Measurements from ENCODE around the gene GCAT.

The GCAT gene

DNA sequence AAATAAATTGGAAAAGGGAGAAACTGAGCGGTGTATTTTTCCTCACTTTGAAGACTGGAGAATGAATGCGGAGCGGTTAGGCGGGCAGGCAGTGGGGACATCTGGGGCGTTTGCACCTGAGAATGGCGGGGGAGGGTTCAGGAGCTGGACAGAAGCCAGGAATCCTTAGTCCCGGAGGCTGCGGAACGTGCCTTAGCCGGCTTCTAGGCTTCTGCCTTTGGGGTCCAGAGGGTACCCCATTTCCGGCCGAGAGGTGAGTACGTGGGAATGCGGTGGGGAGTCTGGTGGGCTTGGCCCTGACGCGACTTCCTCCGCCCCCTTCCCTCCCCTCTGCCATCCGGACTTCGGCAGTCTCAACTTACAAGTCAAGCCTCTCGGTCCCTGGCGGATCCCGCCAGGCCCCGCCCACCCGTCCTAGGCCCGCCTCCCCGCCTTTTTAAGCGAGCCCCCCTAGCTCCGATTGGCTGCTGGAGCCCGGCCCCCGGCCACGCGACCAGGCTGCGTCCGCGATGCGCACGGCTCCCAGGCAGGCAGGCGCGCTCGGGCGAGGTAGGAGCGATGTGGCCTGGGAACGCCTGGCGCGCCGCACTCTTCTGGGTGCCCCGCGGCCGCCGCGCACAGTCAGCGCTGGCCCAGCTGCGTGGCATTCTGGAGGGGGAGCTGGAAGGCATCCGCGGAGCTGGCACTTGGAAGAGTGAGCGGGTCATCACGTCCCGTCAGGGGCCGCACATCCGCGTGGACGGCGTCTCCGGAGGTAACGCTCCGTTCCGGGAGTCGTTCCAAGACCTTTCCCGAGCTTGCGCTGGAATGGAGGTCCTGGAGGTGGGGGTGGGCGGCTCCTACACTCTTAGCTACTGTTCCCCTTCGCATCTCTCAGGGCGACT lies at the start of gene GCAT:
Gene GCAT (plus strand): TSS at position 525 of the 884 bp plus-strand sequence. CDS start 34 bp downstream, at position 559.
- TF ChIP-seq POLR2A (IDR thresholded peaks at IDR 0.05; ENCODE audit: low read length) (peak; percentile 90), GATA1 (IDR thresholded peaks at IDR 0.05; ENCODE audit: low read depth, low read length) (no peak)
- peak; percentile 97 to 99 for DNase-seq

DNA sequence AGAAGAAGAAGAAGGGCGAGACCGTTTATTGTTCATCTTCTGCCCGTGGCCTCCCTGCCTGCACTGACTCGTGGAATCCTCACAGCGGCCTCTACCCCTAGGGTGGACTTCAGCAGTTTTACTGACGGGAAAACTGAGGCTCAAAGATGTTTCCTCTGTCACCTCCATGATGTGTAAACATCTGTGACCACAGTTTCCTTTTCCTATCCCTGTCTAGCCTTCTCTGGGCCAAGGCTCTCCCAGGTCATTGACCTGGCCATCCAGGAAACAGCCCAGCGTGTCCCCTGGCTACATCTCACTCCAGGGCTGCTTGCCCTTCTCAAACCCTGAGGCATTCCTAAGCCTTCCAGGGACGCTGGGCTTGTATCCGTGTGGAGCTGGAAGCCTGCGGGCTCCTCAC lies 49.0 kb upstream of the GCAT start:
- no peak for DNase-seq
- TF ChIP-seq POLR2A (IDR thresholded peaks at IDR 0.05; ENCODE audit: low read length) (no peak), GATA1 (IDR thresholded peaks at IDR 0.05; ENCODE audit: low read depth, low read length) (no peak)

DNA sequence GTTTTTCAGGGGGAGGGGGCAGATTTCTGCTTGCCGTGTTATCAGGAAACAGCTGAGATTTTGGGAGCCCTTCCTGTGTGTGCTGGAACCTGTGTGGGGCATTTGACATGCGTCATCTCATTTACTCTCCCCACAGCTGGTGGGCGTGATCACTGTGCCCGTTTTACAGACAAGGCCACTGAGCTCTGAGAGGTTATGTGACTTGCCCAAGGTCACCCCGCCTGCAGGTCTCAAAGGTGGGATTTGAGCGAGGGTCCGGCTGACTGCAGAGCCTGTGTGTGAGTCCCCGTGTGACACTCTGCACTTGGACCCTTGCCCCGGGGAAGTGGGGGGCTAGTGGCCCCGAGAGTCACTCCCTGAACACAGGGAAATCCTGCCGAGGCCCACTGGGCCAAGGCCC lies 48.5 kb upstream of the GCAT start:
- TF ChIP-seq GATA1 (IDR thresholded peaks at IDR 0.05; ENCODE audit: low read depth, low read length) (no peak), POLR2A (IDR thresholded peaks at IDR 0.05; ENCODE audit: low read length) (no peak)
- no peak for DNase-seq

DNA sequence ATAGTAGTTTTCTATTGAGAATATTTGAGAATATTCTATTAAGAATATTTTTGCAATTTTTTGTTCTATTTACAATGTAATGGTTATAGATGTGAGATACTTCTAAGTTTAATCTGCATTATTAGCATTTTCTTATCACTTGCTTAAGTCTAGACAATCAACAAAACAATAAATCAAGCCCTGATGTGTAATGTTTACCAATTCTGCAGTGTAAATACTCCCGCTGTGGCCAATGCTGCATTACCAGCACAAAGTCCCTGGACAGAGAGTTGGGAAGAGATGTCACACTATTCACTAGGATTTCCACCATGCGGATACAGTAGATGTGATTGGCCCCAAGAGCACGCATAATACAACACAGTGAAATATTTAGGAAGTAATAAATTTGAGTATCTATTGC lies 47.6 kb upstream of the GCAT start:
- no peak for TF ChIP-seq POLR2A (IDR thresholded peaks at IDR 0.05; ENCODE audit: low read length)
- no peak for TF ChIP-seq GATA1 (IDR thresholded peaks at IDR 0.05; ENCODE audit: low read depth, low read length)
- no peak for DNase-seq

DNA sequence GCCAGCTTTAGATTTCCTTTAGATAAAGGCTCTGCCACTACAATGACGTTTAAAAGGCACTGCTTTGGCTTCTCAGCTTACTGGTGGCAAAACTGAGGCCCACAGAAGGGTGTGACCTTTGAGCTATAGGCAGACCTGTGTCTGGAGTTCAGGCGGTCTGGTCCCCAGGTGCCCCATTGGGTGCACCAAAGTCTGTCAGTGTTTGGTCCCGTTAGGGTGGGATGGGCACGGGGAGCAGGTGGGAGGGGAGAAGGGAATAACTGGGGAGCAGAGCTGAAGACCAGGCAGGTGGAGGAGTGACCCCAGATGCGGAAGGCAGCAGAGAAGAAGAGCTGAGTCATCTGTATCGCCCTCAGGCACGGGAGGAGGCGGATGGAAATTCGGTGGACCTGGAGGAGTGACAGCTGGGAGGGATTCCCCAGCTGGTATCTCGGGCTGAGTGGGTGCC lies 45.3 kb upstream of the GCAT start:
- peak in 1 of 2 experiments; percentile 32 for DNase-seq
- TF ChIP-seq GATA1 (IDR thresholded peaks at IDR 0.05; ENCODE audit: low read depth, low read length), result no peak
- TF ChIP-seq POLR2A (IDR thresholded peaks at IDR 0.05; ENCODE audit: low read length), result no peak

DNA sequence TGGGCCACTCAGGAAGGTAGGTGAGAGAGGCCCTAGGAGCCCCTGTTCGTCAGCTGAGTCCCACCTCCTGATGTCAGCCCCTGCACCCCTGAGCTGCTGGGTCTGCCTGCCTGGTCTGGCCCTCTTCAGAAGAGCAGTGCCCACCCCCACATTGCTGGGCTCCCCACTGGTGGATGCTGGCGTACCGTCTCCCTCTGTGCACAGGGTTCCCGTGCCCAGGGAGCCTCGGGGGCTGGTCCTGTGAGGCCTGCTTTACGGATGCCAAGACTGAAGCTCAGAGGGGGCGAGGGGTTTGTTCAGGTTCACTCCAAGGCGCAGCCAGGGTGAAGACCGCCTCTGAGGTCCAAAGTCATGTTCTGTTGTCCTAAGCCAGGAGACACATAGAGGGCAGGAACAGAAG lies 44.7 kb upstream of the GCAT start:
- TF ChIP-seq GATA1 (IDR thresholded peaks at IDR 0.05; ENCODE audit: low read depth, low read length) (no peak), POLR2A (IDR thresholded peaks at IDR 0.05; ENCODE audit: low read length) (no peak)
- DNase-seq, result no peak

DNA sequence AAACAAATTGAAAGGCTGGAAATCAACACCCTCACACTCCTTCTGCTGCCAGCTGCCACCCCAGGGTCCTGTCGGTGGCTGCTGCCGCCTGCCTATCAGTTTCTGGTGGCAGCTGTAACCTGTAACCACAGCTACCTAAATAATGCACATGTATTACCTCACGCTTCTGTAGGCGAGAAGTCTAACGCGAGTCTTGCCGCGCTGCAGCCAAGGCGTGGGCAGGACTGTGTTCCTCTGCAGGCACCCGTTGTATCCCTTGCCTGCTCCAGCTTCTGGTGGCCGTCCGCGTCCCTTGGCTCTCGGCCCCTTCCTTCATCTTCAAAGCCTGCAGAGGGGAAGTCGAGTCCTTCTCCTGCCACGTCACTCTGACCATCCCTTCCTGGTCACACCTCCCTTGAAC lies 44.1 kb upstream of the GCAT start:
- no peak for DNase-seq
- TF ChIP-seq POLR2A (IDR thresholded peaks at IDR 0.05; ENCODE audit: low read length) (no peak), GATA1 (IDR thresholded peaks at IDR 0.05; ENCODE audit: low read depth, low read length) (no peak)

DNA sequence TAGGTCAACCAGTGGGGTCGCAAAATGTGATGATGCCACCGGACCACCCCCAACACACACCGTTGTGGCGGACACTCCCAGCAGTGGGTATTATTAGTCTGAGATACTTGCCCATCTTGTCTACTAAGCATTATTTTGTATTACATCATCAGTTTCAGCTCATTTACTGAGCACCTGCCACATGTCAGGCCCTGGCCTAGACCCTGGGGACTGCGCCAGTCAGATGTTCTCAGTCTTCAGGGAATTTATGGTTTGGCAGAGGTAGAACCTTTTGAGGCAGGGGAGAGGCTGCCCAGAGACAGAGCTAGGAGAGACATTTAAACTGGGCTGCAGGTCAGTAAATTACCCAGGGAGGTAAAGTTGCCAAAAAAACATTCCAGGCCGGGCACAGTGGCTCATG lies 43.1 kb upstream of the GCAT start:
- no peak for DNase-seq
- TF ChIP-seq POLR2A (IDR thresholded peaks at IDR 0.05; ENCODE audit: low read length) (no peak), GATA1 (IDR thresholded peaks at IDR 0.05; ENCODE audit: low read depth, low read length) (no peak)

DNA sequence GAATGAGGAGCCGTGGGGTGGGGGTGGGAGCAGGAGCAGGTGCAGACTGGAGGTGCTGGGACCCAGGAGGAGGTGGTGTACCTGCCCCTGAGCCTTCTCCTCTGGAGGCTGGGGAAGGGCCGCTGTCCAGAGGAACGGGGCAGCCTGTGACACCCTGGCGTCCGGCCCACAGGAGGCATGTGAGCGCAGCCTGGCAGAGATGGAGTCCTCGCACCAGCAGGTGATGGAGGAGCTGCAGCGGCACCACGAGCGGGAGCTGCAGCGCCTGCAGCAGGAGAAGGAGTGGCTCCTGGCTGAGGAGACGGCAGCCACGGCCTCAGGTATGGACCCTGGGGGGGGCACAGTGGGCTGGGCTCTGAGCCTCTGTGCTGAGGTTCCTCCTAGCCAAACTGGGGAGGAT lies 42.2 kb upstream of the GCAT start:
- DNase-seq, result no peak
- TF ChIP-seq GATA1 (IDR thresholded peaks at IDR 0.05; ENCODE audit: low read depth, low read length), result no peak
- TF ChIP-seq POLR2A (IDR thresholded peaks at IDR 0.05; ENCODE audit: low read length), result no peak

DNA sequence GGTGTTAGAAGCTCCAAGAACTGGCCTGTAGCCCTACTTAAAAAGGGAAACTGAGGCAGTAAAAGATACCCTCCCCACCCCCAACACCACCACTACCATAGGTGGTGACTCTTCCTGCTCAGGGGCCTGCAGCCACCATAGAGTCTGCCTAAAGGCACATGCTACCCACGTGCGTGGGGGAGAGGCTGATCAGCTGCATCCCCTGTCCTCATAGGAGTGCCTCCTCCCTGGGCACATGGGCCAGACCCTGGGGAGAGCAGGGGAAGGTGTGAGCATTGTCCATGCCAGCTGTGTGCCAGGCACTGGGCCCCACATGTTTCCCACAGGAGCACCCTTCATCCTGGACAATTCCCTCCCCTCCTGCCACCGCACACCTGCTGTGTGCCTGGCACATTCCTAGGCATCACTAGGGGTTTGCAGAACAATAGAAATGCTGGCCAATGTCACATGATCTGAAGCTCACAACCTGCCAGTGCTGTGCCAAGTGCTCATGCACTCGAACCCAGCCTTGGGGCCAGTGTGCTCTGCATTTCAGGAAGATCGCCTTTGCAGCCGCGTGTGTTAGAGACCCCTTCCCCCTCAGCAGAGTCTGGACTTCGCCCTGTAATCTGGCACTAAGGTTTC lies 41.7 kb upstream of the GCAT start:
- TF ChIP-seq GATA1 (IDR thresholded peaks at IDR 0.05; ENCODE audit: low read depth, low read length), result no peak
- no peak for TF ChIP-seq POLR2A (IDR thresholded peaks at IDR 0.05; ENCODE audit: low read length)
- DNase-seq, result no peak

DNA sequence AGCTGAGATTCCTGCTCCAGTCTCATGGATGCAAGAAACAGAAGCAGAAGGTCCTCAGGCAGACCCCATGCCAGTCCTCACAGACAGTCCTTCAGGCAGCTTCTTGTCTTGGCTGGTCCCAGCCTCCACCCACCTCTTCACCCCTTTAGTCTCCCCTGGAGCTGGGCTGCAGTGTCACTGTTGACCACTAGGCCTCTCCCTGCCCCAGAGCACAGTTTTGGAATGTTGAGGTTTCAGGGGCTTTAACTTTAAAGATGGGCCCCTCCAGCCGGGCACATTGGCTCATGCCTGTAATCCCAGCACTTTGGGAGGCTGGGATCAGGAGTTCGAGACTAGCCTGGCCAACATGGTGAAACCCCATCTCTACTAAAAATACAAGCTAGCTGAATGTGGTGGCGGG lies 39.5 kb upstream of the GCAT start:
- no peak for TF ChIP-seq POLR2A (IDR thresholded peaks at IDR 0.05; ENCODE audit: low read length)
- no peak for TF ChIP-seq GATA1 (IDR thresholded peaks at IDR 0.05; ENCODE audit: low read depth, low read length)

DNA sequence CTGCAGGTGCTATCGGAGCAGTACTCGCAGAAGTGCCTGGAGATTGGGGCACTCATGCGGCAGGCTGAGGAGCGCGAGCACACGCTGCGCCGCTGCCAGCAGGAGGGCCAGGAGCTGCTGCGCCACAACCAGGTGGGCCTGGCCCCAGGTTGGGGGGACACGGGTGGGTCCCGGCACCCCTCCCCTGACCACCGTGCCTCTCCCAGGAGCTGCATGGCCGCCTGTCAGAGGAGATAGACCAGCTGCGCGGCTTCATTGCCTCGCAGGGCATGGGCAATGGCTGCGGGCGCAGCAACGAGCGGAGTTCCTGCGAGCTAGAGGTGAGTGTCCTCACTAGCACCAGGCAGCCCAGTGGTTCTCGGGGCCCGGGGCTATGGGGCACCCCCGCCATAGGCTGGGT lies 38.7 kb upstream of the GCAT start:
- DNase-seq, result no peak
- no peak for TF ChIP-seq GATA1 (IDR thresholded peaks at IDR 0.05; ENCODE audit: low read depth, low read length)
- TF ChIP-seq POLR2A (IDR thresholded peaks at IDR 0.05; ENCODE audit: low read length), result no peak

More for the DNA sequence above, 39.5 kb upstream of the GCAT start:
- peak in 1 of 2 experiments; percentile 20 for DNase-seq

DNA sequence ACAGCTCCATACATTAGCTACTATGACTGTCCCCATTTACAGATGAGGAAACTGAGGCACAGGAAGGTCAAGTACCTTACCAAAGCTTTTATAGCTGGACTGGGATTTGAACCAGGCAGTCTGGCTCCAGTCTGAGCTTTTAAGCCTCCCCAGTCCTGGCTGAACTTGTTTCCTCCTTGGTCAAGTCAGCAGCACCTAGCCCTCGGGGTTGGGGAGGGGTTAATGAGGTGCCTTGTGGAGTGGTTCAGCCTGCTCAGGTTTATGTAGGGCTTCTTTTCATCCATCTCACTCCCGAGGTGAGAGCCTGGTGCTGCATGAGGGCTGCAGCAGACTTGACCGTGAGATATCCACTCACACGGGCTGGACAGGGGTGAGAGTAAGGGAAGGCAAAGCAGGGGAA lies 36.7 kb upstream of the GCAT start:
- no peak for DNase-seq
- TF ChIP-seq GATA1 (IDR thresholded peaks at IDR 0.05; ENCODE audit: low read depth, low read length), result no peak
- TF ChIP-seq POLR2A (IDR thresholded peaks at IDR 0.05; ENCODE audit: low read length), result no peak

DNA sequence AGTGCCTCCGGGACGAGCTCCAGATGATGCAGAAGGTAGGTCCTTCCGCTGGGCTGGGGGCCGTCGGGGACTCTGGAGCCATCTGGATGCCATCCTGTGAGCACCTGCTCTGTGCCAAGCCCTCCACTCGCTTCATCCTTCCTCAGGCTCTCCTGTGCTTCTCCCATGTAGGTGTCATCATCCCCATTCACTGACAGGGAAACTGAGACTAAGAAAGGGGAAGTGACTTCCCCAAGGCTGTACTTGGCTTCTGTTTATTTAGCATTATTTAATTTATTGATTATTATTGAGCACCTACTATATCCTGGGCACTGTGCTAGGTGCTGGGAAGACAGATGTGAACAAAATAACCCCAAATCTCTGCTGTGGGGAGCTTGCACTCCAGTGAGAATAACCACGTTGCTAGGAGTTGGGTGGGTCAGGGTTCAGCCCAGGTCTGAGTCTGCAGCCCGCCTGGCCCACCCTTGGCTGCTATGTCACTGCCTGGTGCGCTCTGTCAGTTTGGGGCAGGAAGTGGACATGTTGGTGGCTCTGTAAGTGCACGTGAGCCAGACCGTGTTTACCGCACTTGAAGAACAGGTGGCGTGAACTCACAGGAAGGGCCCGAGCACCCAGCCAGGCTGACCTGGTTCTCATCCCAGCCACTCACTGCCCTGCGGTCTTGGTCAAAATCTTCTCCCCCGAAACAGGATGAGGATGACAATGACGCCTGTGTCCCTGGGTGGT lies 35.9 kb upstream of the GCAT start:
- TF ChIP-seq GATA1 (IDR thresholded peaks at IDR 0.05; ENCODE audit: low read depth, low read length) (no peak), POLR2A (IDR thresholded peaks at IDR 0.05; ENCODE audit: low read length) (no peak)
- DNase-seq, result no peak

Data from erythroblast (primary cell).